ENCODE data around the gene ATP1A4. TPM values are rescaled to one million over a fixed set of nuclear protein-coding genes. Genes with fewer than 3 reads are reported as not detected.

ATP1A4 gene
- total and polyA plus RNA-seq, 5 donors = 0.07 to 0.43 (median 0.18) TPM; not detected in 1

DNA sequence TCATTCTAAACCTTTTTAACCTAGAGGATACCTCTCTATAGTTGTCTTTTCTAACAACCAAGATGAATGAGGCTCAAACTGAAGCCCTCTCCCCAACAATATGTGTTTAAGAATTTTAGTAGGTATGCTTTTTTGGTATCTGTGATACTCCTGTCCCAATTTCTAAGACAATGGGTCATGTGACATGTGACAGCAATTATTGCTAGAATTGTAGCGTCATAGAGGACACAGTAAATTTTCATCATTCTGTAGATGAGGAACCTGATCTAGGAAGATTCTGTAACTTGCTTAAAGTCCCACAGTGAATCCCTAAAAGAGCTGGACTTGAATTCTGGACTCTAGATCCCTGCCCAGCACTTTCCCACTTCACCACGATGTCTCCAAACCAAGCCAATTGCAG lies 27.3 kb downstream of the ATP1A4 start:
- intact Hi-C loops (cut with DNase I) = no loop called here

DNA sequence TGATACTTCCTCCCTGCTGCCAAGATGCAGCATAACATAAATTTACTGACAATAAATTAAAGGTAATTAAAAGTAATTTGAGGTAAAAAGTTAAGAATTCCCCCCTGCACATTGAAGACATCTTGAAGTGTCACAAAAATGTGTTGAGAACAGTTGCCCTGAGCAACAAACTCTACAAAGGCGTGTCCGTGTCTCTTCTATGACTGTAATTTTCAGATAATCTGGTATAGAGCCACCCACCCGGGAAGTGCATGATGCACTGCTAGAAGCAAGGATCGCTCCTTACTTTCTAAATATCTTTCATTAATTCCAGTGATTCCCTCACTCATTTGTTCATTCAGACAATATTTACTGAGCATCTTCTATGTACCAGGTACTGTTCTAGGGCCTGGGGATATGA lies 27.9 kb downstream of the ATP1A4 start:
- 78% methylated on average over 4 of the region's 4 CpGs for WGBS
- Histone ChIP-seq H3K4me1 (ENCODE audit: control insufficient read depth, insufficient read depth, low read length) (peaks cover 4% of the 10 kb centered on the region), H3K4me3 (ENCODE audit: low read length) (no peak overlapping the region), H3K27ac (ENCODE audit: low read length) (no peak overlapping the region), H3K27me3 (ENCODE audit: control insufficient read depth, insufficient read depth) (no peaks in the 10 kb centered on the region), H3K9me3 (ENCODE audit: control insufficient read depth, low read length) (no peaks in the 10 kb centered on the region)
- intact Hi-C loops (cut with DNase I) = no loop called here
- DNase-seq (no peak), ATAC-seq (no peak)

More for the DNA sequence above, 27.3 kb downstream of the ATP1A4 start:
- Histone ChIP-seq H3K4me3 (ENCODE audit: low read length) (no peak overlapping the region), H3K9me3 (ENCODE audit: control insufficient read depth, low read length) (no peaks in the 10 kb centered on the region), H3K27me3 (ENCODE audit: control insufficient read depth, insufficient read depth) (no peaks in the 10 kb centered on the region), H3K27ac (ENCODE audit: low read length) (no peak overlapping the region), H3K4me1 (ENCODE audit: control insufficient read depth, insufficient read depth, low read length) (peaks cover 4% of the 10 kb centered on the region)
- DNase-seq (no peak), ATAC-seq (no peak)
- WGBS = 92% methylated on average over 2 of the region's 2 CpGs

DNA sequence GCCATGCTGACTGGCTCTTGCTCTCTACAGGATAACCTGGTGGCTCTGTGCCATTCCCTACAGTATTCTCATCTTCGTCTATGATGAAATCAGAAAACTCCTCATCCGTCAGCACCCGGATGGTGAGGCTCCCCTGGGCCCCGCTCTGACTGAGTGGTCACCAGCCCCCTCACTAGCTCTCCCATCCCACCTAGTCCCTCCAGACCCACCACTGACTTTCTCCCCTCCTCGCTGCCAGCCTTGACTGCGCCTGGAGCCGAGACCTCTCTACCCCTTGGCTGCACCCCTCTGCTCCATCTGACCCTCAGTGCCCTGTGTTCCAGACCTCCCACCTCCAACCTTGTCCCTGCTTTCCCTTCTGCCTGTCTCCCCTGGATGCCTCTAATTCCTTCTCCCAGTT lies 34.8 kb downstream of the ATP1A4 start:
- Histone ChIP-seq H3K27ac (ENCODE audit: low read length) (no peak overlapping the region), H3K4me3 (ENCODE audit: low read length) (no peak overlapping the region), H3K9me3 (ENCODE audit: control insufficient read depth, low read length) (no peaks in the 10 kb centered on the region), H3K4me1 (ENCODE audit: control insufficient read depth, insufficient read depth, low read length) (peaks cover 10% of the 10 kb centered on the region), H3K27me3 (ENCODE audit: control insufficient read depth, insufficient read depth) (no peaks in the 10 kb centered on the region)
- no peak for DNase-seq
- intact Hi-C loops (cut with DNase I) = no loop called here
- ATAC-seq = no peak
- WGBS = 86% methylated on average over 7 of the region's 7 CpGs

DNA sequence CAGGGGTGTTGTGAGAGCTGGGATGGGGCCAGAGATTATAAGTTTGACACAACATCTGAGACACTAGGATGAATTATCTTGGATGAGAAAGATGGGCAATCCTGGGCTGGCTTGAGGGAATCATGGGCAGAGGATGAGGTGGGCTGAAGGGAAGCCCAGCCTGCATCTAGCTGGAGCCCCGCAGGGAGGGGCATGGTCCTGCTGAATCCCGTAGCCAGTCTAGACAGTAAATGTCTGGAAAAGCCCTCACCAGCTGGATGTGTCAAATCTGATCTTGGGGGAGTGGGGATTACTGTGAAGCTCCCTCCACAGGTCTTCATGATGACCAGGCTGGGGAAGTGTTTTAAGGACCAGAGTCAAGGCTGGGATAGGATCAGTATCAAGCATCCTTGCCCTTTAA lies 35.3 kb downstream of the ATP1A4 start:
- H3K27ac ChIP-seq (ENCODE audit: low read length) = no peak overlapping the region
- intact Hi-C loops (cut with DNase I) = no loop called here
- no peak for DNase-seq
- peaks cover 10% of the 10 kb centered on the region for H3K4me1 ChIP-seq (ENCODE audit: control insufficient read depth, insufficient read depth, low read length)
- no peak for ATAC-seq
- 58% methylated on average over 2 of the region's 2 CpGs for WGBS
- no peaks in the 10 kb centered on the region for H3K9me3 ChIP-seq (ENCODE audit: control insufficient read depth, low read length)
- H3K27me3 ChIP-seq (ENCODE audit: control insufficient read depth, insufficient read depth) = no peaks in the 10 kb centered on the region
- no peak overlapping the region for H3K4me3 ChIP-seq (ENCODE audit: low read length)

DNA sequence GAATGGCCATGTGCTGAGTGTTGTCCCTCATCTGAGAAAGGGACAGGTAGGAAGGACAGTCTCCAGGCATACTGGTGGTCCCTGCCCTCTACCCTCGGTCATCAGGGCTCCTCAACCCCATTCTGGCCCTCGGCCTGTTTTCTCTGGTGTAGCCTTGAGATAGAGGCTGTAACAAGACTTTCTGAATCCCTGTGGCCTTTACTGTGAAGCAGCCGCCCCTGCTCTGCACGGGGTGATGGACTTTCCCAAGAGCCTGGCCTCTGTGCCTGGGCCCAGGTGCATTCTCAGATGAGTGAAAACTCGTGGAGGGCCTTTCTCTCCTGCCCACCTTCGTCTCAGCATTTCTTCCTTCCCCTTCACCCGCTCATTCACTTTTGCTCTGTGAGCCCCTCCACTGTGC lies 36.0 kb downstream of the ATP1A4 start:
- no peak for DNase-seq
- WGBS = 83% methylated on average over 7 of the region's 7 CpGs
- H3K9me3 ChIP-seq (ENCODE audit: control insufficient read depth, low read length) = no peaks in the 10 kb centered on the region
- ATAC-seq = no peak
- no peak overlapping the region for H3K27ac ChIP-seq (ENCODE audit: low read length)
- peaks cover 7% of the 10 kb centered on the region for H3K4me1 ChIP-seq (ENCODE audit: control insufficient read depth, insufficient read depth, low read length)
- intact Hi-C loops (cut with DNase I) = no loop called here
- no peak overlapping the region for H3K4me3 ChIP-seq (ENCODE audit: low read length)
- H3K27me3 ChIP-seq (ENCODE audit: control insufficient read depth, insufficient read depth) = no peaks in the 10 kb centered on the region

DNA sequence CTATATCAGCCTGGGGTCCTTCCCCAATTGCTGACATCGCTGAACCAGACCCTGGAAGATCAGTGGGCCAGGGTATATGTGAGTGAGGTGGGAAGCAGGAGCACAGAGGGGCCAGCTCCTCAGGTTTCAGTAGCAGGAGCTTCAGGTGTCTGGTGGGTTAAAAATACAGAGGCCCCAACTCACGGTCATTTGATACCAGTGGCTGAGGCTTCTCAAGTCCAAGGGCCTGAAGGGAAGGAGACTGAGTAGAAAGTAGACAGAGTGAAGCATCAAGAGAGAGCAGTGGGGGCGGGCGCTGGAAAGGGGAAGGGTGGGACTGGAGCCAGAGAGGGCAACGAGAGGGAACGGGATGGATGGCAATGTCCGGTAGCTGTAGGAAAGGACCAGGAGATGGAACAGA lies 36.9 kb downstream of the ATP1A4 start:
- DNase-seq (no peak), ATAC-seq (no peak)
- 83% methylated on average over 7 of the region's 7 CpGs for WGBS
- no peaks in the 10 kb centered on the region for H3K9me3 ChIP-seq (ENCODE audit: control insufficient read depth, low read length)
- no peak overlapping the region for H3K27ac ChIP-seq (ENCODE audit: low read length)
- H3K4me1 ChIP-seq (ENCODE audit: control insufficient read depth, insufficient read depth, low read length) = peaks cover 8% of the 10 kb centered on the region
- no peaks in the 10 kb centered on the region for H3K27me3 ChIP-seq (ENCODE audit: control insufficient read depth, insufficient read depth)
- no peak overlapping the region for H3K4me3 ChIP-seq (ENCODE audit: low read length)
- intact Hi-C loops (cut with DNase I) = no loop called here

DNA sequence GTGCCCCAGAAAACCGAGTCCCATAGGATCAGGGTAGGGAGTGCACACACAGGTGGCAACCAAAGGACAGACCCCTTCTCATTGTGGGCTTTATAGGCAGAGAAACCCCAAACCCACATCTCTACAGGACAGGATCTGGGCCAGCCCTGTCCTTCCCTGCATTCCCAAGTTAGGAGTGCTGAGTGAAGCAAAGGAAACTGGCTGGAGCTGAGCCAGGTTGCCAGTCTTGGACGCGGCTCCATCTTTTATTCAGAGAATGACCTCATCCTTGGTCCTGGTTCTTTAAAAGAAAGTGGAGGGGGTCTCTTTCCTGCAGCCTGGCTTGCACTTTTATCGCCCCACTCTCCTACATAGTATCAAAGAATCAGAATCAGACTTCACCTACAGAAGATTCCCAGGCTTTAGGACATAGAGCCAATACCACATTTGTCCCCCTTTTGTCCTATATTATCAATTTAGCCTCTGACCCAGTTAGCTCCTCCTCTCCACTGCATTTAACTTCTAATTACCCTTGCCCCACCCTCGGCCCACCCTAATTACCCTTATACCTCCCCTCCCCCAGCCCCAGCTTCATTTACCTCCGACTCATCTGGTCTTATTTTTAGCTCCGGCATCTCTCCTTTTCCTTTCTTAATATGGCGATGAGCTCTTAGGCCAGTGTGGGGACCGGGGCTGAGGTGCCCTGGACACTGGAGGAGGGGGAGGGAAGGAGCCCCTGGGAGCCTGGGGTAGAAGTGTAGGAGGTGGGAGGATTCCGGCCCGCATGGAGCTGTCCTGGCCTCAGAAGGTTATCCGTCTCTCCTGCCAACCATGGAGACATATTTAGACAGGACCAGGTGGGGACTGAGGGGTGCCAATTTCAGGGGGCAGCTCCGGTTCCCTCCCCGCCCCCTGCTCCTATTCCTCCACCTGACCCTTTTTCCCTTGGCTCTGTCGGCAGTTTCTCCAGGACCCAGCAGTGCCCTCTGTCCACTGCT lies 38.5 kb downstream of the ATP1A4 start, which contains the start of gene CASQ1:
CASQ1 (plus strand) TSS at position 927 of the 977 bp plus-strand sequence. CDS start 177 bp downstream, outside the sequence.
- Histone ChIP-seq H3K9me3 (ENCODE audit: control insufficient read depth, low read length) (no peaks in the 10 kb centered on the region), H3K4me1 (ENCODE audit: control insufficient read depth, insufficient read depth, low read length) (peaks cover 9% of the 10 kb centered on the region), H3K27me3 (ENCODE audit: control insufficient read depth, insufficient read depth) (no peaks in the 10 kb centered on the region), H3K27ac (ENCODE audit: low read length) (peak within 1 kb of the TSS; percentile 25), H3K4me3 (ENCODE audit: low read length) (no peak within 1 kb of the TSS)
- peak; percentile 76 to 90 (median 81) for DNase-seq
- ATAC-seq = peak; percentile 54 to 57
- 40% methylated on average over 15 of the region's 15 CpGs for WGBS
- intact Hi-C loops (cut with DNase I) = loop anchor here in 2 of 4 donors (5.0 to 10.0 kb wide), 5 partner anchors 57 to 105 kb away; no protein-coding TSS in a partner anchor

DNA sequence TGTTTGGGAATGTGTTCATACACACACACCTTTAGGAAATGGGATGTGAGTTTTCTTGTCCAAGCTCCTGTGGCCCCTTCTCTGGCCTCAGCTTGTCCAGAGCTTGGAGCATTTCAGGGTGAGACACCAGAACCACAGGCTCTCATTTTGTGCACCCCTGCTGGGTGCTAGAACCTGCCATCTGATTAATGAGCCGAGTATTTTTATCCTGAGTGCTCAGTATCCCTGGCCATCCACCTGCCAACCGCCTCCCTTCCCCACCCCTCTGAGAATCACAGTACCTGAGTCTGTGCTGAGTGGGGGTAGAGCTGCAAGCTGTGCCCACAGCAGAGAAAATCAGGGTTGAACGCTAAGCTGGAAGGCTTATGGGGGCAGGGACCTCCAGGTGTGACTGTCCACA lies 40.4 kb downstream of the ATP1A4 start:
- no peak for ATAC-seq
- no peak overlapping the region for H3K27ac ChIP-seq (ENCODE audit: low read length)
- H3K9me3 ChIP-seq (ENCODE audit: control insufficient read depth, low read length) = no peaks in the 10 kb centered on the region
- peaks cover 9% of the 10 kb centered on the region for H3K4me1 ChIP-seq (ENCODE audit: control insufficient read depth, insufficient read depth, low read length)
- no peaks in the 10 kb centered on the region for H3K27me3 ChIP-seq (ENCODE audit: control insufficient read depth, insufficient read depth)
- intact Hi-C loops (cut with DNase I) = loop anchor here in 2 of 4 donors (2.0 to 10.0 kb wide), 6 partner anchors 27 to 103 kb away; no protein-coding TSS in a partner anchor
- DNase-seq = no peak
- no peak overlapping the region for H3K4me3 ChIP-seq (ENCODE audit: low read length)
- 79% methylated on average over 3 of the region's 3 CpGs for WGBS

DNA sequence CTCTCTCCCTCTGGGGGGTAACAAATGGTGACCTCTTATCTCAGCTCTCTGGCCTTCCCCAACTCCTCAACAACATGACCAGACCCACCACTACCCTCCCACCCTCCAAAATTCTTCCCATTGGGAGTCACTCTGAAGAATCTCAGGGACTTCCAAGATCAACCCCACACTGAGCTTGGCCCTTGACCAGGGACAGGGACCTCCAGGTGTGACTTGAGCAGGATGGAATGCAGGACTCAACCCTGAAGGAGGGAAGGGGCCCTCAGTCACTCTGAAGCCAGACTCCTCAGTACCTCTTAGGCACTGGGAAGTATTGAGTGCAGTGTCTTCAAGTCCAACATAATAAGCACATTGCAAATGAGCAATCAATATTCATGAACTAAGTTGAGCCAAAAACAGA lies 40.8 kb downstream of the ATP1A4 start:
- no peak for DNase-seq
- no peaks in the 10 kb centered on the region for H3K27me3 ChIP-seq (ENCODE audit: control insufficient read depth, insufficient read depth)
- no peak overlapping the region for H3K4me3 ChIP-seq (ENCODE audit: low read length)
- ATAC-seq = no peak
- H3K27ac ChIP-seq (ENCODE audit: low read length) = no peak overlapping the region
- intact Hi-C loops (cut with DNase I) = loop anchor here in 2 of 4 donors (2.0 to 10.0 kb wide), 6 partner anchors 27 to 103 kb away; no protein-coding TSS in a partner anchor
- no peaks in the 10 kb centered on the region for H3K9me3 ChIP-seq (ENCODE audit: control insufficient read depth, low read length)
- peaks cover 9% of the 10 kb centered on the region for H3K4me1 ChIP-seq (ENCODE audit: control insufficient read depth, insufficient read depth, low read length)

DNA sequence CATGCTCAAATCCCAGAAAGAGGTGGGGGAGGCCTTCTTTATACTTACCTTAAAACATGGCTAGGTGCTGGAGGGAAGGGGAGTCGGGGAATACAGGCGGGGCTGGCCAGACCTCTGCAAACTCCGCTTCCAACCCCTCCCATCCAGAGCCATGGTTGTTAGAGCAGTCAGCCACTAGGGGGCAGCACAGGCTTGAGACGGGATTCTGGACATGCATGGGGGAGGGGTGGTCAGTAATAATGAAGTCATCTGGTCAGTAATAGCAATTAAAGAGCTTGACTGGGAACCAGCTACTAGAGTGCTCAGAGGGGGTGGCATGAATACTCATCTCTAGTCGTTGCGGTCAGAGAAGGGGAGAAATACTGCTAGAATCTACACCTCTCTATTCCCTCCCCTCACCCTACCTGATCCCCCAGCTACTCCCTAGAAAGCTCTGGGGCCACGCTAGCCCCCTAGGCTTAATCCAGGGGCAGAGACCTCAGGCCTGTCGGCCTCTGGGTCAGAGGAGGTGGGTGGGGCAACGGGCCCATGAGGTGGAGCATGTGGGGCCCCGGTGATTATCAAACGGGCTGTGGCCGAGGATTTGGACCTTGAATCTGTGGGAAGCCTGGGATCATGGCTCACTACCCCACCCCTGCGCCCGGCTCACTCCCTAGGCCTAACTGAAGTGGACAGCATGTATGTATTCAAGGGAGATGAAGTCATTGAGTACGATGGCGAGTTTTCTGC lies 41.9 kb downstream of the ATP1A4 start:
- Histone ChIP-seq H3K27ac (ENCODE audit: low read length) (peak overlapping the region; percentile 4), H3K9me3 (ENCODE audit: control insufficient read depth, low read length) (no peaks in the 10 kb centered on the region), H3K27me3 (ENCODE audit: control insufficient read depth, insufficient read depth) (no peaks in the 10 kb centered on the region), H3K4me1 (ENCODE audit: control insufficient read depth, insufficient read depth, low read length) (peaks cover 9% of the 10 kb centered on the region), H3K4me3 (ENCODE audit: low read length) (no peak overlapping the region)
- peak; percentile 85 to 86 for ATAC-seq
- WGBS = 27% methylated on average over 16 of the region's 16 CpGs
- intact Hi-C loops (cut with DNase I) = loop anchor here in 2 of 4 donors (2.0 to 10.0 kb wide), 6 partner anchors 26 to 102 kb away; no protein-coding TSS in a partner anchor
- DNase-seq = peak; percentile 86 to 93 (median 92)

All from right cardiac atrium (tissue), 5 donors.